HFF-Myc (cell line): ENCODE measurements around the gene NCKAP1.
A peak's percentile ranks its signal among the peaks of the same experiment; 100 is the strongest.

Experiments used
- DNase-seq: peaks from one replicate; pipeline ENCODE4 v3.0.0-alpha.2; 2011; ENCODE audit warnings: low read depth; ENCODE audit errors: extremely low read depth
- H3K4me3 ChIP-seq: replicated peaks from 2 replicates; pipeline ENCODE4 v1.5.1; 2011; ENCODE audit warnings: low read depth, mild to moderate bottlenecking, control low read depth, low read length
- TF ChIP-seq, protein P1 (sequence below): IDR thresholded peaks from 2 replicates; pipeline ENCODE4 v1.5.1; 2012; ENCODE audit warnings: mild to moderate bottlenecking, low read depth, low read length, control low read depth; ENCODE audit errors: missing control alignments

The NCKAP1 gene

GRCh38 chr2:182920089-182920488, 118.2 kb downstream of the NCKAP1 start:
- no peak for DNase-seq
- TF ChIP-seq, protein P1, sequence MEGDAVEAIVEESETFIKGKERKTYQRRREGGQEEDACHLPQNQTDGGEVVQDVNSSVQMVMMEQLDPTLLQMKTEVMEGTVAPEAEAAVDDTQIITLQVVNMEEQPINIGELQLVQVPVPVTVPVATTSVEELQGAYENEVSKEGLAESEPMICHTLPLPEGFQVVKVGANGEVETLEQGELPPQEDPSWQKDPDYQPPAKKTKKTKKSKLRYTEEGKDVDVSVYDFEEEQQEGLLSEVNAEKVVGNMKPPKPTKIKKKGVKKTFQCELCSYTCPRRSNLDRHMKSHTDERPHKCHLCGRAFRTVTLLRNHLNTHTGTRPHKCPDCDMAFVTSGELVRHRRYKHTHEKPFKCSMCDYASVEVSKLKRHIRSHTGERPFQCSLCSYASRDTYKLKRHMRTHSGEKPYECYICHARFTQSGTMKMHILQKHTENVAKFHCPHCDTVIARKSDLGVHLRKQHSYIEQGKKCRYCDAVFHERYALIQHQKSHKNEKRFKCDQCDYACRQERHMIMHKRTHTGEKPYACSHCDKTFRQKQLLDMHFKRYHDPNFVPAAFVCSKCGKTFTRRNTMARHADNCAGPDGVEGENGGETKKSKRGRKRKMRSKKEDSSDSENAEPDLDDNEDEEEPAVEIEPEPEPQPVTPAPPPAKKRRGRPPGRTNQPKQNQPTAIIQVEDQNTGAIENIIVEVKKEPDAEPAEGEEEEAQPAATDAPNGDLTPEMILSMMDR = no peak

GRCh38 chr2:182918961-182919652, 119.2 kb downstream of the NCKAP1 start:
- no peak for DNase-seq
- no peak overlapping the region for H3K4me3 ChIP-seq
- TF ChIP-seq, protein P1 = no peak

More at GRCh38 chr2:182920089-182920488, 118.2 kb downstream of the NCKAP1 start:
- H3K4me3 ChIP-seq = no peak overlapping the region

GRCh38 chr2:182917924-182918323, 120.3 kb downstream of the NCKAP1 start:
- no peak overlapping the region for H3K4me3 ChIP-seq
- no peak for DNase-seq
- TF ChIP-seq, protein P1 = no peak

DNA sequence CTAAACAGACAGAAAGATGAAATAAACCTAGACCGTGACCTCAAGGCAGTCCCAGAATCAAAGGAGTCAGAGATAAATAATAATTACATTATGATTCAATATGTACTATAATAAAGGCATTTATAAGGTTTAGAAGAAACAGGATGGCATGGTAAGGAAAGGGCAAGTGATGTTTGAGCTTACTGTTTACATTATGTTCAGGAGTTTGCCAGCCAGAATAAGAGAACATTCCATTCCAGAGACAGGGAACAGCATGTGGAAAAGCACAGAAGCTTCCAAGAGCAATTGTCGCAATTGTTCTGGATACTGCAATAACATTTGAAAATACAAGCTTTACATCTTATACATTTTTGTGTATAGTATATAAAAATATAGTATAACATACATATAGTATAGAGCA, 121.8 kb downstream of the NCKAP1 start:
- DNase-seq = no peak
- TF ChIP-seq, protein P1 = no peak
- no peak overlapping the region for H3K4me3 ChIP-seq

- TF ChIP-seq, protein P1 = no peak
- no peak overlapping the region for H3K4me3 ChIP-seq
- peak; percentile 42 for DNase-seq
Measured at GRCh38 chr2:182915369-182916326, 122.6 kb downstream of the NCKAP1 start.

DNA sequence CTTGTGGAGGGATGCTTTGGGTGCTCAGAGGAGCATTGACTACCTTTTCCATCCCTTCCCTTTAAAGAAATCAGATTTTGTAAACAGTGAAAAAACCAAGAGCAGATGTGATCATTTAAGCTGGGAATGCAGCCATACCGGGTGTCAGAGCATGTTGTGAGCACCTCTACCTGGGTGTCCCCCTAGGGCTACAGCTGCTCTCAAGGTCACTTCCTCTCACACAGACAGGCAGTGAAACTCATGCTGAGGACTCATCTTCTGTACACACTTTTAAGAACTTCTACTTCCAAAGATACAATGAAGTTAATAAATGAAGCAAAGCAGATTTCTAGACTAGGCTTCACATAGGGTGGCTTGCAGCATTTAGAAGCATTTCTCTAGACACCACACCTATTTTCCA, 123.4 kb downstream of the NCKAP1 start:
- no peak overlapping the region for H3K4me3 ChIP-seq
- TF ChIP-seq, protein P1 = no peak
- DNase-seq = no peak
